Epithelial cell of esophagus (primary cell): ENCODE data around the gene GPD1.
A peak's percentile ranks its signal among the peaks of the same experiment; 100 is the strongest.
"Not testable (repeated sequence)": the region's sequence is repeated elsewhere in the genome, so short reads cannot be mapped to it uniquely, and the experiment has no call there.

Experiments used
- DNase-seq: peaks from one replicate; pipeline ENCODE4 v3.0.0; 2010; ENCODE audit warnings: low read depth
- H3K4me3 ChIP-seq: 2 replicates; pipeline ENCODE4 v1.5.1; 2011; ENCODE audit warnings: mild to moderate bottlenecking, low read length, control low read depth
- CTCF ChIP-seq: IDR thresholded peaks from 2 replicates; pipeline ENCODE4 v1.5.1; 2011; ENCODE audit warnings: low read depth, mild to moderate bottlenecking, low read length, control low read depth, inconsistent platforms; ENCODE audit not compliant: insufficient read depth; ENCODE audit errors: missing control alignments

Gene GPD1

DNA sequence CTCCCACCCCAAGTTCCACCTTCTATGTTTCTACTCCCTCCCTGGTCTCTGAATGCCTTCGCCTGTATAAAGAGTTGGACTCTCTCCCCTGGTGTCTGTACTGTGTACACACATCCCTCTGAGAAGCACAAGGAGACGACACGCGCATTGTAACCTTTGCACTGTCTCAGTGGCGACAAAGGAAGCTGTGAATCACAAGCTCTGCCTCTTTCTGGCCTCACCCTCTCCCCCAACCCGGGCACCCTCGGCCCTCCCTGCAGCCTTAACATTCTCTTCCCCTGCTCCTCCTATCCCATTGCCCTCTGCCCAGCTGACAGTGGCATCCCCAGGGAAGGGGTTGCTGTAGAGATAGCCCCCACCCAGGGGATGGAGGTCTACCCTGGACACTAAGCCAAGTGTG lies 21.2 kb upstream of the GPD1 start:
- no peak for DNase-seq
- H3K4me3 ChIP-seq, result no peak overlapping the region
- TF ChIP-seq CTCF, result no peak

DNA sequence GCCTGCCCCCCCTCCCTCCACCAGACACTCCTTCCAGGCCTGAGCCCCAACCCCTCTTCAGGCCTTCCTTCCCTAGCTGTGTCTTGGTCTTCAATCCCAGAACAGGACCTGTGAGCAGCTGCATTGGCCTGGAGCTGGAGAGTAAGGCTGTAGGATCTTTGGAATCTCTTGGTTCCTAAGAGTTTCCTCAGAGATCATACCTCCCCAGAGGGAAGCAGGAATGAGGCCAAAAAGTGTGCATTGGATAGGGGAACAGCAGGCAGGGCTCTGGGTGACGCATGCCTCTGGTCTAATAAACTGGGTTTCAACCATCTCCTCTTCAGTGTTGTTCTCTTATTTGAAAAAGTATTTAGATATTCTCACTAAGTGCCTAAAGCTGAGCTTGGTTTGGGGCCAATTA lies 20.5 kb upstream of the GPD1 start:
- TF ChIP-seq CTCF, result no peak
- no peak overlapping the region for H3K4me3 ChIP-seq
- no peak for DNase-seq

DNA sequence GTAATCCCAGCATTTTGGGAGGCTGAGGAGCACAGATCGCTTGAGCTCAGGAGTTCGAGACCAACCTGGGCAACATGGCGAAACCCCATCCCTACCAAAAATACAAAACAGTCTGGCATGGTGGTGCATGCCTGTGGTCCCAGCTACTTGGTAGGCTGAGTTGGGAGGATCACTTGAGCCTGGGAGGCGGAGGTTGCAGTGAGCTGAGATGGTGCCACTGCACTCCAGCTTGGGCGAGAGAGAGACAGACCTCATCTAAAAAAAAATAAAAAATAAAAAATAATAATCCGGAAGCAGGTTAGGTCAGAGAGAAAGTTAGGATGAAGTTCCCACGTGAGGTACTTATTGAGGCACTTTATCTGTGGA lies 19.4 kb upstream of the GPD1 start:
- H3K4me3 ChIP-seq, result peak overlapping the region; percentile 83
- not testable (repeated sequence) for DNase-seq

DNA sequence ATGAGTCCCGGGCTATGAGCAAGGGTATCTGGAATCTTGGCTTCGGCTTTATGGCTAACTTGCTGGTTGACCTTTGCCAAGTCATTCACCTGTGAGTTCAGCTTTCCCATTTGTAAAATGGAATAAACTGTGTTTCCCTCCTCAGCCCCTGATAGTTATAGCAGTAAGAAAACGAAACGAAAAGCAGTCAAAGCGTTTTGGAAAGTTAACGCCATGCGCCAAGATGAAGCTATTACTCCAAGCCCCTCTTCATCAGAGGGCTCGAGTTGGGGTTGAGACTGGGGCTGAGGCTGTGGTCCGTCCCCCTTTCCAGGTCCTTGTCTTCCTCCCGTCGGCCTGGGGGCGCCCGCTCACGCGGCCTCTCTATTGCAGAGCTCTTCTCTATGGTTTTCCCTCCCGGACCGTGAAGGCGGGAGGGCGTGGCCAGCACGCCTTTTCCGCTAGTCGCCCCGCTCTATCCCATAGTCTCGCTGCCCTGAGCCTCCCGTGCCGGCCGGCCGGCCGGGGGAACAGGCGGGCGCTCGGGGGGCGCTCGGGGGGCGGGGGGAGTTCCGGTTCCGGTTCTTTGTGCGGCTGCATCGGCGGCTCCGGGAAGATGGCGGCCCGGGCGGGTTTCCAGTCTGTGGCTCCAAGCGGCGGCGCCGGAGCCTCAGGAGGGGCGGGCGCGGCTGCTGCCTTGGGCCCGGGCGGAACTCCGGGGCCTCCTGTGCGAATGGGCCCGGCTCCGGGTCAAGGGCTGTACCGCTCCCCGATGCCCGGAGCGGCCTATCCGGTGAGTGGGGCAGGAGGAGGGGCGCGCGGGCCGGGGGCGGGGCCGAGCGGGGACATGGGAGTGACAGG lies 18.8 kb upstream of the GPD1 start, which contains the start of gene SMARCD1:
TSS of gene SMARCD1 (plus strand) at position 568 of the 840 bp plus-strand sequence. CDS start at position 596, 28 bp downstream.
- peak; percentile 54 for TF ChIP-seq CTCF

GRCh38 chr12:50085615-50086072 lies 18.2 kb upstream of the GPD1 start:
- TF ChIP-seq CTCF, result no peak
- no peak for DNase-seq

More for the DNA sequence above, 18.8 kb upstream of the GPD1 start, which contains the start of gene SMARCD1:
- H3K4me3 ChIP-seq, result peak within 1 kb of the TSS; percentile 83
- DNase-seq, result peak; percentile 91

DNA sequence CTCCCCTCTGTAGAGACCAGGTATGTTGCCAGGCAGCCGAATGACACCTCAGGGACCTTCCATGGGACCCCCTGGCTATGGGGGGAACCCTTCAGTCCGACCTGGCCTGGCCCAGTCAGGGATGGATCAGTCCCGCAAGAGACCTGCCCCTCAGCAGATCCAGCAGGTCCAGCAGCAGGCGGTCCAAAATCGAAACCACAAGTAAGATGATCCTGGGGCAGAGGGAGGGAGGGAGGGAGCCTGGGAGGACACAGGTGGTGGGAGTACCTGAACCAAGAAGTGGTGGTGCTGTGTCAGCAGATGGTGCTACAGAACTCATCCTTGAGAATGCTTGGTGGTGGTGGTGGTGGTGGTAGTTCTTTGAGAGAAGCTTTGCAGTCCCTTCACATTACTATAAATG lies 17.7 kb upstream of the GPD1 start:
- no peak for DNase-seq
- TF ChIP-seq CTCF, result no peak
- peak overlapping the region; percentile 83 for H3K4me3 ChIP-seq

More at GRCh38 chr12:50085615-50086072, 18.2 kb upstream of the GPD1 start:
- H3K4me3 ChIP-seq, result peak overlapping the region; percentile 83

- TF ChIP-seq CTCF, result no peak
- H3K4me3 ChIP-seq, result no peak overlapping the region
- no peak for DNase-seq
Observed at GRCh38 chr12:50087151-50087550, 16.7 kb upstream of the GPD1 start.
